Measurements from ENCODE around the gene BAZ1A.

DNA sequence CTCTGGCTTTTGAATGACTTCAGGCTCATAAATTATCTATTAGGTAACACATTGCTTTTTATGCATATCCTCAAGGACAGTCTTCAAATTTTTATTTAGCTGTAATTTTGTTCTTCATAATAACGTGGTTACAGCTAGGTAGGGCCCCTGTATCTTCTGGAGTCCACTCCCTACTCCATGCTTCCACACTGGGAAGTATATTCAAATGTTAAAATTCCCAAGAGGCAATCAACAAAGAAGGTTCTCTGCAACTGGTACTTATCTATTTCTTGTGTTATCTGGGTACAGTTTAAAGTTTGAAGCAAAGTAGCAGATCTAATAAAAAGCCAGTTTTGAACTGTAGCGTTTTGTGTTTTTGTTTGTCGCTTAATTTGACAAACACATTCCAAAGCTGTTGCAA is 20.1 kb upstream of the BAZ1A start:
- TF ChIP-seq, protein P1, sequence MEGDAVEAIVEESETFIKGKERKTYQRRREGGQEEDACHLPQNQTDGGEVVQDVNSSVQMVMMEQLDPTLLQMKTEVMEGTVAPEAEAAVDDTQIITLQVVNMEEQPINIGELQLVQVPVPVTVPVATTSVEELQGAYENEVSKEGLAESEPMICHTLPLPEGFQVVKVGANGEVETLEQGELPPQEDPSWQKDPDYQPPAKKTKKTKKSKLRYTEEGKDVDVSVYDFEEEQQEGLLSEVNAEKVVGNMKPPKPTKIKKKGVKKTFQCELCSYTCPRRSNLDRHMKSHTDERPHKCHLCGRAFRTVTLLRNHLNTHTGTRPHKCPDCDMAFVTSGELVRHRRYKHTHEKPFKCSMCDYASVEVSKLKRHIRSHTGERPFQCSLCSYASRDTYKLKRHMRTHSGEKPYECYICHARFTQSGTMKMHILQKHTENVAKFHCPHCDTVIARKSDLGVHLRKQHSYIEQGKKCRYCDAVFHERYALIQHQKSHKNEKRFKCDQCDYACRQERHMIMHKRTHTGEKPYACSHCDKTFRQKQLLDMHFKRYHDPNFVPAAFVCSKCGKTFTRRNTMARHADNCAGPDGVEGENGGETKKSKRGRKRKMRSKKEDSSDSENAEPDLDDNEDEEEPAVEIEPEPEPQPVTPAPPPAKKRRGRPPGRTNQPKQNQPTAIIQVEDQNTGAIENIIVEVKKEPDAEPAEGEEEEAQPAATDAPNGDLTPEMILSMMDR (conservative IDR thresholded peaks at IDR 0.05; ENCODE audit: low read depth in 2 of 2), result no peak
- no peak for TF ChIP-seq EZH2 (IDR thresholded peaks at IDR 0.05; ENCODE audit: low read depth, unreplicated experiment)
- no peak for TF ChIP-seq EZH2phosphoT487 (IDR thresholded peaks at IDR 0.05; ENCODE audit: unreplicated experiment)
- TF ChIP-seq, protein P2, sequence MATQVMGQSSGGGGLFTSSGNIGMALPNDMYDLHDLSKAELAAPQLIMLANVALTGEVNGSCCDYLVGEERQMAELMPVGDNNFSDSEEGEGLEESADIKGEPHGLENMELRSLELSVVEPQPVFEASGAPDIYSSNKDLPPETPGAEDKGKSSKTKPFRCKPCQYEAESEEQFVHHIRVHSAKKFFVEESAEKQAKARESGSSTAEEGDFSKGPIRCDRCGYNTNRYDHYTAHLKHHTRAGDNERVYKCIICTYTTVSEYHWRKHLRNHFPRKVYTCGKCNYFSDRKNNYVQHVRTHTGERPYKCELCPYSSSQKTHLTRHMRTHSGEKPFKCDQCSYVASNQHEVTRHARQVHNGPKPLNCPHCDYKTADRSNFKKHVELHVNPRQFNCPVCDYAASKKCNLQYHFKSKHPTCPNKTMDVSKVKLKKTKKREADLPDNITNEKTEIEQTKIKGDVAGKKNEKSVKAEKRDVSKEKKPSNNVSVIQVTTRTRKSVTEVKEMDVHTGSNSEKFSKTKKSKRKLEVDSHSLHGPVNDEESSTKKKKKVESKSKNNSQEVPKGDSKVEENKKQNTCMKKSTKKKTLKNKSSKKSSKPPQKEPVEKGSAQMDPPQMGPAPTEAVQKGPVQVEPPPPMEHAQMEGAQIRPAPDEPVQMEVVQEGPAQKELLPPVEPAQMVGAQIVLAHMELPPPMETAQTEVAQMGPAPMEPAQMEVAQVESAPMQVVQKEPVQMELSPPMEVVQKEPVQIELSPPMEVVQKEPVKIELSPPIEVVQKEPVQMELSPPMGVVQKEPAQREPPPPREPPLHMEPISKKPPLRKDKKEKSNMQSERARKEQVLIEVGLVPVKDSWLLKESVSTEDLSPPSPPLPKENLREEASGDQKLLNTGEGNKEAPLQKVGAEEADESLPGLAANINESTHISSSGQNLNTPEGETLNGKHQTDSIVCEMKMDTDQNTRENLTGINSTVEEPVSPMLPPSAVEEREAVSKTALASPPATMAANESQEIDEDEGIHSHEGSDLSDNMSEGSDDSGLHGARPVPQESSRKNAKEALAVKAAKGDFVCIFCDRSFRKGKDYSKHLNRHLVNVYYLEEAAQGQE (IDR thresholded peaks at IDR 0.05; ENCODE audit: unreplicated experiment), result no peak
